Testis (tissue), 2 donors: ENCODE data around the gene ZBTB5.

Experiments used
- POLR2A ChIP-seq: fragments of 450-650 bp; IDR thresholded peaks from one replicate; pipeline ENCODE4 v1.6.1; 2017; ENCODE audit warnings: antibody characterized with exemption, mild to moderate bottlenecking, moderate library complexity
- TF ChIP-seq, protein P1 (sequence below), 3 experiments: fragments of 450-650 bp in 2 of 3; fragments of 200-600 bp in 1 of 3; sonication (generic) in 1 of 3; IDR thresholded peaks; one replicate each; pipeline ENCODE4 v1.5.1; 2016 to 2019; ENCODE audit warnings: antibody characterized with exemption in 3 of 3, mild to moderate bottlenecking in 2 of 3, moderate library complexity in 1 of 3

DNA sequence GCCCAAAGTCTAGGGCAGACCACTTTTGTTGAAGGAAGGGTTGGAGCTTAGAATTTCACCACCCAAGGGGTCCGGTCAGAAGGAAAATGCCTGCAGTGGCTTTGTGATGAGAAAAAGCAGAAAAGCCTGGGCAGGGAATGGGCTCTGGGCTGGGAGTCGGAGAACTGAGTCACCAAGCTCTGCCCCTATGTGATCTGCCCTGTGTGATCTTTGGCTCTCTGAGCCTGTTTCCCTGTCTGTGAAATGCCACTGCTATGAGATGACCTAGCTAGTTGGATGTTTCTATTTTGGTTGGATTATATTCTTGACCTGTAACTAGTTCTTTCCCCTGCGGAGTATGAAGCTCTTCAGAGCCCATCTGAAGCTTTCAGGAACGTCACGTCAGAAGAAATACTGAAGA is 30.3 kb upstream of the ZBTB5 start:
- TF ChIP-seq, protein P1, sequence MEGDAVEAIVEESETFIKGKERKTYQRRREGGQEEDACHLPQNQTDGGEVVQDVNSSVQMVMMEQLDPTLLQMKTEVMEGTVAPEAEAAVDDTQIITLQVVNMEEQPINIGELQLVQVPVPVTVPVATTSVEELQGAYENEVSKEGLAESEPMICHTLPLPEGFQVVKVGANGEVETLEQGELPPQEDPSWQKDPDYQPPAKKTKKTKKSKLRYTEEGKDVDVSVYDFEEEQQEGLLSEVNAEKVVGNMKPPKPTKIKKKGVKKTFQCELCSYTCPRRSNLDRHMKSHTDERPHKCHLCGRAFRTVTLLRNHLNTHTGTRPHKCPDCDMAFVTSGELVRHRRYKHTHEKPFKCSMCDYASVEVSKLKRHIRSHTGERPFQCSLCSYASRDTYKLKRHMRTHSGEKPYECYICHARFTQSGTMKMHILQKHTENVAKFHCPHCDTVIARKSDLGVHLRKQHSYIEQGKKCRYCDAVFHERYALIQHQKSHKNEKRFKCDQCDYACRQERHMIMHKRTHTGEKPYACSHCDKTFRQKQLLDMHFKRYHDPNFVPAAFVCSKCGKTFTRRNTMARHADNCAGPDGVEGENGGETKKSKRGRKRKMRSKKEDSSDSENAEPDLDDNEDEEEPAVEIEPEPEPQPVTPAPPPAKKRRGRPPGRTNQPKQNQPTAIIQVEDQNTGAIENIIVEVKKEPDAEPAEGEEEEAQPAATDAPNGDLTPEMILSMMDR (IDR thresholded peaks at IDR 0.05) = no peak
- TF ChIP-seq POLR2A = no peak
